Fibroblast of gingiva (primary cell): Measurements from ENCODE around the gene NINL.
"Not testable (repeated sequence)": the region's sequence is repeated elsewhere in the genome, so short reads cannot be mapped to it uniquely, and the experiment has no call there.

ENCODE experiments used
- DNase-seq: peaks from one replicate; pipeline ENCODE4 v3.0.0-alpha.2; 2011; ENCODE audit warnings: low read depth

Gene NINL

DNA sequence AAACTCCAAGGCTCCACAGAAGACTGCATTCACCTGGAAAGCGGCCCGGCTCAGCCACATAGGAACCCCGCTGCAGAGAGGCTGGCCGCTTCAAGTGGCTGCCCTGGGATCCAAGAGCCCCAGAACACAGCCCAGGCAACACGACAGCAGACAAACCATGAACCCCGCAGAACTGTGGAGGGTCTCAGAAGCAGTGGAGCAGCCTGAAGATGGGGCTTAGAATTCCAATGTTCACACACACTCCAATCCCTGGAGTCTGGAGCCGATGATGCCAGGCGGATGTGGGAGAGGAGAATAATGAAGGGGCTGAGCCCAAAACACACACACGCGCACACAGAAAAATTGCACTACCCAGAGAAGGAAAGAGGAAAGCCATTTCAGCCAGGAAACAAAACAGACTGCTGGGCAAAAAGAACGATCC is 52.4 kb downstream of the NINL start:
- no peak for DNase-seq

DNA sequence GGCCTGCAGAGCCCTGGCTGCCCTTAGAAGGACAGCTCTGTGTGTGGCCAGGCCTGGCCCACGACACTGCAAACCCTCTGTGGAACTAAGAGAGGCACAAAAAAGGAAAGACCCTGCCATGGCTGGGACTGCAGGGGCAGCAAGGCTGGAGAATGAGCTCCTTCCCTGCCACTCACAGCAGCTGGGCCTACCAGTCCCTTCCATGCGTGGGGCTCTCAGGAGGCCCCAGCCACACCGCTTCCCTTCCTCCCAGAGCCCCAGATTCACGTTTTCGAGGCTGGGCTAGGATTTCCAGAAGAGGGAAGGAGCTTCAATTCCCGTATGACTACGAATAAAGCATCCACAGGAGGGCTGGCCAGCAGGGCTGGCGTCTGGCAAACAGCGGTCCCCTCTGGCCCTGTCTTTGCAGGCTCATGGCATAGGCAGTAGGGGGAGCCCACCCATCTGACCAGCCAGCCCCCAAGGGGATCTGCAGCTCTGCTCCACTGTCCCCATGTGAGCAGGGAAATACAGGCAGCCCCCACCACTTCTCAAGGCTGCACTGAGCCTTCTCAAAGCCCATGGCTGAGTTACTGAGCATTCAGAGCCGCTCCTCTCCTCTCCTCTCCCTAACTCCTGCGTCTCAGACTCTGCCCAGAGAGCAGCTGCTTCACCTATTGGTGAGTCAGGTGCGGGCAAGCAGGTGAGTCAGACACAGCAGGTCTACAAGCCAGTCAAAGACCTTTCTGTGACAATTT is 53.1 kb downstream of the NINL start:
- no peak for DNase-seq

DNA sequence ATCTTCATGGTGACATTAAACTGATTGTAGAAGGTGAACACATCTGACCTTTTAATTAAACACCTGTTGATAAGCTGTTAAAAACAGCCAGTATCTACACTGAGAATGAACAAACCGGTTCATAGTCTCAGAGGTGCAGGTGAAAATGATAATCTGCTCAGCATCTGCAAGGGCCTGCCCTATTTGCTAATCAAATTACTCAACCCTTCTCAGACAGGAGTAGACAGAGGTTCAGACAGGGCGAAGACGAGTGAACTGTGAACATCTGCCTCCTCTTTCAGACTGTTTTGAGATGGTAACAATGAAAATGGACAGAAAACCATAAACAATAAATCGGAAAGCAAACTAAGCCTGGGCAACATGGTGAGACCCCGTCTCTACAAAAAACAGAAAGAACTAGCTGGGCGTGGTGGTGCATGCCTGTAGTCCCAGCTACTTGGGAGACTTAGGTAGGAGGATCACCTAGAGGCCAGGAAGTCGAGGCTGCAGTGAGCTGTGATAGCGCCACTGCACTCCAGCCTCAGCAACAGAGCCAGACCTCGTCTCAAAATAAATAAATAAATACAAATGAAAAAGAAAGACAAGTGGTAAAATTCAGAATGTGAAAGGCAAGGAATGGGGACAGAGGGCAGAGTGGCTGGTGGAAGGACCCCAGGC is 55.9 kb downstream of the NINL start:
- no peak for DNase-seq

DNA sequence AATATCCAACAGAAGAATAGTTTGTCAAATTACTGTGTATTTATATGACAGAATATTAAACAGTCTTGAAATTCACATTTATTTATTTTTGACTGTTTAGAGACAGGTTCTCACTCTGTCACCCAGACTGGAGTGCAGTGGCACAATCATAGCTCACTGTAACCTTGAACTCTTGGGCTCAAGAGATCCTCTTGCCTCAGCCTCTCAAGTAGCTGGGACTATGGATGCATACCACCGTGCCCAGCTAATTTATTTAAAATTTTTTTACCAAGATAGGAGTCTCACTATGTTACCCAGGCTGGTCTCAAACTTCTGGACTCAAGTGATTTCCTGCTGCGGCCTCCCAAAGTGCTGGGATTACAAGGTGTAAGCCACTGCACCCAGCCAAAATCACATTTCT is 57.4 kb downstream of the NINL start:
- DNase-seq = no peak

DNA sequence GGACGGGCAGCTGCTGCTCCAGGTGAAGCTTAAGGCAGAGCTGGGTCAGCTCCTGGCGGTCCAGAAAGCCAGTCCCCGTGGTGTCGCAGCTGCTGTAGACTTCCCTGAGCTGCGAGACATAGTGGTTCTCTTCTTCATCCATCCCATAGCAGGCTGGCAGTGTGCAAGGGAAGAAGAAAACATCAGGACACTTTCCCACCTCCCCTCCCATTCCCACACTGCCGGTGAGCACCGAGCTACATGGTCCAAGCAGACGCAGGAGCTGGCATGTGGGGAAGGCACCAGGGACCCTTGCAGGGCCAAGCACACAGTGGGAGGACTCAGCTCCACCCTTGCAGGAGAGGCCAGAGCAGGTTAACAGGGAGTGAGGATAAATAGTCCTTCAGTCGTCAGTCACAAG is 58.9 kb downstream of the NINL start:
- no peak for DNase-seq

DNA sequence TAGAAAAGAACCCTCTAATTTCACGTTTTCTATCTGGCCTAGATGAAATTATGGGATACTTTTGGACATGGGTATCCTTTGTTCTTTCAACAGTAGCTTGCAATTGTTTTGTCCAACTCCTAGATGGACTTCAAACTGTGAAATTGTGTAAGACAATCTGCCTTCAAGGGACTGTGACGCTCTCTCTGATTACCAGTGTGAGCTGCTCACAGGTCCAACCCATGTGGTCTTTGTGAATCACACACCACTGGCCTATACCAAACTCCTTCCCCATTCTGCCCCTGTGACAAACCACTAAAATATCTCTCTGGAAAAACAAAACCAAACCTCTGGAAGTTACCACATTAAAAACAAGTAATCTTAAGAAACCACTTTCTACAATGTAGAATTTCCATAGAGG is 59.5 kb downstream of the NINL start:
- DNase-seq = peak; percentile 97

DNA sequence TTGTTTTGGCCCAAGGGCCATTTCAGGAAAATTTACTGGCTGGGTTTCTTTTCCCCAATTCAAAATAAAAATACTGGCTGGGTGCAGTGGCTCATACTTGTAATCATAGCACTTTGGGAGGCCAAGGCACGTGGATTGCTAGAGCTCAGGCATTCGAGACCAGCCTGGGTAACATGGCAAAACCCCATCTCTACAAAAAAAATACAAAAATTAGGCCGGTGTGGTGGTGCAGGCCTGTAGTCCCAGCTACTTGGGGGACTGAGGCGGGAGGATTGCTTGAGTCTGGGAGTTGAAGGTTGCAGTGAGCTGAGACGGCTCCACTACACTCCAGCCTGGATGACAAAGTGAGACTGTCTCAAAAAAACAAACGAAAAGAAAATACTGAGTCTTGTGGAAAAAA is 60.0 kb downstream of the NINL start:
- no peak for DNase-seq

DNA sequence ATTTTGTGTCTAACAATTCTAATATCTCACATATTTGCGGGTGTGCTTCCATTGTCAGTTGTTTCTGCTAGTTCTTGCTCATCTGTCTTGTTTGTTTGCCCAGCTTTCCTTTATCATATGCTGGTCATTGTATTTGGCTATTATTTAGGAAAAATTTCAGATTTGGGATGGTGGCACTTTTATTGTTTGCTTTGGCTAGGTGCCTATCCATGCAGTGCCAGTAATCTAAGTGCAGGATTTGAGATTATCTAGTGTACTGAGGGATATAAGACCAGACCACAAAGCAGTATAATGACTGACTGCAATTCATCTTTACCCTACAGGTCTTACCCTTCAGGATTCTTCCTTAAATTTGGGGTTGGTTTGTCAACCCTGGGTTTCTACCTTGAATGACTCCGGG is 63.9 kb downstream of the NINL start:
- no peak for DNase-seq

DNA sequence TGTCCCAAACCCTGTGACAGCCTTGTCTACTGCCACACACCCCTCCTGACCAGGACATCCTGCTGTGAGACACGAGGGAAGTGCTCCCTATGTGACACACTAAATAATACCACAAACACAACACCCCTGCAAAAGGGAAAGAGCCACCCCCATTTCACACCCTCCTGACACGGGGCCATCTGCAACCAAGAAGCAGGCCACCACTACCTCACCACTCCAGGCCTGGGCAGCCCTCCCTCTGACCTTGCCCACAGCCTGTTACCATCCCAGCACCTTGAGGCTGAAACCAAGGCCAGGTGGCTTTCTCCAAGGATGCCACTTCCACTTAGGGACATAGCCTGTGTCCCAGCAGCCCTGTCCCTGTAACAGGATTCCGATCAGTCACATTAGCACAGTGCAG is 68.2 kb downstream of the NINL start:
- DNase-seq = no peak

DNA sequence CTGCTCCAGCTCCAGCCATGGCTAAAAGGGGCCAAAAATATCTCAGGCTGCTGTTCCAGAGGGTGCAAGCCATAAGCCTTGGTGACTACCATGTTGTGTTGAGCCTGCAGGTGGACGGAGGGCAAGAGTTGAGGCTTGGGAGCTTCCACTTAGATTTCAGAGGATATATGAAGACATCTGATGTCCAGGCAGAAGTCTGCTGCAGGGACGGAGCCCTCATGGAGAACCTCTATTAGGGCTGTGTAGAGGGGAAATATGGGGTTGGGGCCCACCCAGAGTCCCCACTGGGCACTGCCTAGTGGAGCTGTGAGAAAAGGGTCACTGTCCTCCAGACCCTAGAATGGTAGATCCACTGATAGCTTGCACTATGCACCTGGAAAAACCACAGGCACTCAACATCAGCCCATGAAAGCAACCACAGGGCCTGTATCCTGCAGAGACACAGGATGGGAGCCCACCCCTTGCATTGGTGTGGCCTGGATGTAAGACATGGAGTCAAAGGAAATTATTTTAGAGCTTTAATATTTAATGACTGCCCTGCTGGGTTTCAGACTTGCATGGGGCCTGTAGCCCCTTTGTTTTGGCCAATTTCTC is 70.5 kb downstream of the NINL start:
- no peak for DNase-seq

DNA sequence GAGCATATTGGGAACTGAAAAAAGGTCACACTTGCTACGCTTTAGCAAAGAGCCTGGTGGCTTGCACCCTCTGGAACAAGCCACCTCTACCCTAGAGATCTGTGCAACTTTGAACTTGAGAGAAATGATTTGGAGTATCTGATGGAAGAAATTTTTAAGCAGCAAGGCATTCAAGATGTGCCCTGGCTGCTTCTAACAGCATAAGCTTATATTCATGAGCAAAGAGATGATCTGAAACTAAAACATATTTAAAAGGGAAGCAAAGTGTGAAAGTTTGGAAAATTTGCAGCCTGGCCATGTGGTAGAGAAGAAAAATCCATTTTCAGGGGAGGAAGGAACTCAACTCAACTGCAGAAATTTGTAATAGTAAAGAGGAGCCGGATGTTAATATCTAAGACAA is 71.1 kb downstream of the NINL start:
- DNase-seq = no peak

DNA sequence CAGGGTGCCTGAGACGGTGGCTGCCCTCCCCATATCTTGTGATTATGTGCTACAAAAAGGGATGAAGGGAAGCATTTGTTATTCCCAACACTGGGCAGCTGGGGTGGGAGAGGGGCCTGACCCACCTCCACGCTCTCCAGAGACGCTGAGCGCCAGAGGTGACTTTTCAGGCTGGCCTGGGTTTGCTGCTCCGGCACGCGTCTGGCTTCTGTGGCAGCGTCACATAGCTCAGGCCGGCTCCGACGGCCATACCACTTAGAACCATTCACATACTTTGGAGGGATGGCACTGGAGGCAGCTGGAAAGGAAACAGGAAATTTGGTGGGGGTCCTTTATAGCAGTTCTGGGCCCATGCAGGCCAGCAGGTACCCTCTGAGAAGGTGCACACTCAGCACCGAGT is 72.6 kb downstream of the NINL start:
- no peak for DNase-seq

DNA sequence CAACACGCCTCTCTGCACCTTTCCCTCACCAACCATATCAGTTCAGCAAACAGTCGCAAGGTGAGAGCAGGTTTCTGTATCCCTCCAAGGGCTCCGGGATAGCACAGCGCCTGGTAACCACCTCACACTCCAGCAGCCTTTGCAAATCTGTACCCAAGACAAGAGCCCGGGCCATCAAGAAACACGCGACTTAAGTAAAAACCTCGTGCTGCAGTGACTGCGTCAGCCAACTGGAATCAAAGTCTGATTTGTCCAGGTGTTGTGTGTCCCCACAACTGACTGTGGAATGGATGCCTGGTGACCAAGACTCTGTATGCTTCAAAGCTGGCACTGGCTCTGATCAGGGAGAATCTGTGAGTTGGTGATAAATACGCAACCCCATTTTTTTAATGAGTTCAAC is 74.1 kb downstream of the NINL start:
- DNase-seq = no peak

DNA sequence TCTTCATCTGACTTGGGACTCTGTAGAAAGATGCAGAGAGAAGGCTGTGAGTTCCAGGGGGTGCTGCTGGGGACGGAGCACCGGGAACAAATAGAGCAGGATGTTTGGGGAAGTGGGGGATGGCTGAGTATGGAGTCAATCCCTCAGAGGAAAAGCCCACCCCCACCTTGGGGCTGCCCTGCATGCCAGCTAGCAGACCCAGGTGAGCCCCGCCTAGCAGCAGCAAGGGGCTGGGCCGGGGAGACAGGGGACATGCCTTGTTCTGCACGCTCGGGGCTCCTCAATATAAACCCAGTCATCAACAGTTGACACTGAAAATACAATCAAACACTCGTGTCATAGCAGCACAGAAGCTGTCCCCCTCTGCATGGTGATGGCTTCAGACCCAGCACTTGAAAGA is 74.6 kb downstream of the NINL start:
- no peak for DNase-seq

DNA sequence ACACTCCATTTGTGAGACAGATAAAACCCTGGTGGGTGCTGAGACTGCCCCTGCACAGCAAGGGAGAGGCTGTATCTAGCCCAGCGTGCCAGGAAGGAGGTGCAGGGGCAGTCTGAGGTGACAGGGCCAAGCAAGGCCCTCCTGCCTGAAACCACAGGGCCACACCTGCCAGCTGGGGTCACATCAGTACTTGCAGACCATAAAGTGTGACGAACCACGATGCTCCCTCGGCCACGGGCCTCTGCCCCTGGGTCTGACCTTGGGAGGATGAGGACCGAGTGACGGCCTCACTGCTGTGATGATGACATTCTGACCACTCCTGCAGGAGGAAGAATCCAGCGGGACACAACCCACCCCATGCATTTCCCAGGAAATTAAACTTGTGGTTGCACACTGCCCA is 75.1 kb downstream of the NINL start:
- DNase-seq = no peak

DNA sequence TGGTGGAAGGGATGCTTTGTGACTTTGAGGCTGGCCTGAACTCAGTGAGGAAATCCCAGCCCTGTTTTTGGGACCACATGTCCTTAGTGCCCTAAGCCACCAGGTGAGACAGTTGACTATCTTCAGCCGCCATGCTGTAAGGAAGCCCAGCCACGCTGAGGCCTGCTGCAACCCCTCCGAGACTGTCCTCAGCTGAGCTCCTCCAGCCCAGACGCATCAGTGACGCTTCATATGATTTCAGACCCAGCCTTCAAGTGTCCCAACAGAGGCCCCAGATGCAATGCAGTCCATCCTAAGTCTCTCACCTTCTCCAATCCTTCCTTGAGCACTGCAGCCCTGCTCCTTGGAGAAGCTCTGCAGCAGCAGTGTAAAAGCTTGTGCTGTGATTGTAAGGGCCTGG is 76.2 kb downstream of the NINL start:
- DNase-seq = no peak

DNA sequence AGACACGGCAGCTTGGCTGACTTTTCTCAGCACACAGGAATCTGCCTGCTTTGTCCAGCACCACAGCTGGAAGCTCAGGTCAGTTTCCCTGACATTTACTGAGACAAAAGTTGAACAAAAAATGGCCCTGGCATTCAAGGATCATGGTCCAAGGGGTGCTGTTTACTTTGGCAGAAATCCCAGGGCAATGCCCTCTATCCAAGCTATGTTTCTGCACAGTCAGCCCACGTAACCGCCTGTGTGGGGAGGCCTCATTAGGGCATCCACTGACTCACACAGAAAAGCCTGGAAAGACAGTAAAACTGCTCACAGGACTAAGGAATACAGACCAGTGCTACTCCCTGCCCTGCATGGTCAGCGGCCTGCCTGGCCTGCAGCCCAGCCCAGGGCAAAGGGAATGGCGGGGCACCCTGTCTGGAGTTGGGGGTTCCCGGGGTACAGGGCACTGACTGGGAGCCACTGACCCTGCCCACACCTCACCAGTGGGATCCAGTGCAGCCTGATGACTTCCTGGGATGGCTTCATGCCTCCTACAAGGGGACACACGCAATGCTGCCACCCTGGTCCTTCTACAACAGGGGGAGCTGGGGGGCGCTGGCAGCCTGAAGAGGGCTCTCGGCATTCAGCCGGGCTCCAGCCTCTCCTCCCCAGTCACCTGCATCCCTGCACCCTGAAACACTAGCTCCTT is 77.1 kb downstream of the NINL start:
- DNase-seq = peak; percentile 90

DNA sequence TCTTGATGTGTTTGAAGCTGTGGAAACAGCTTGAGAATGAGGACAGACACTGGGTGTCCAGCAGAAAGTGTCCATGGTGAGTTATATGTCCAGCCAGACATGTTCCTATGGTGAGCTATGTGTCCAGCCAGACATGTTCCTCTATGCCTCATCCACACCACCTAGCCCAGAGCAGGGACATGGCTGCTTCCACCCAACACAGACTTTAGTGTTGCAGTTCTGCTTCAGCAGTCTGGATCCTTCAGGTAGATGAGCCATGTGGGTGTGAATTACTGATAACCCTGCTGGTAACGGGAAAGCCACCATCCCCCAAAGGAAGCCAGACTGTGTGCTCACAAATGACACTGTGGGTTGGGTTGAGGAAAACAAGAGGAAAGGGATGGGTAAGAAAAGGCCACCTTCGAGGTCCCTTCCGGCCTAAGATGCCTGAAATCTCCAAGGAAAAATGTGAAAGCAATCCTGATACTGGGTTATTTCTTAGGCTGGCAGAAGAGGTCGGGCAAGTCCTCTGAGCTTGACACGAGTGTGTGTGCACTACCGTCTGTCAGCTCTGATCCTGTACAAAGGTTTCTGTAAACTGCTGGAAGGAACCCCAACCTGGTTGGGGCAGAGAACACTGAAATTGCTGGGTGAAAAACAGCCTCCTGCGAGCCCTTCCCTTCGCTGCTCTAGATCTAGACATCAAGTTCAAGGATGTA is 77.8 kb downstream of the NINL start:
- DNase-seq = no peak

DNA sequence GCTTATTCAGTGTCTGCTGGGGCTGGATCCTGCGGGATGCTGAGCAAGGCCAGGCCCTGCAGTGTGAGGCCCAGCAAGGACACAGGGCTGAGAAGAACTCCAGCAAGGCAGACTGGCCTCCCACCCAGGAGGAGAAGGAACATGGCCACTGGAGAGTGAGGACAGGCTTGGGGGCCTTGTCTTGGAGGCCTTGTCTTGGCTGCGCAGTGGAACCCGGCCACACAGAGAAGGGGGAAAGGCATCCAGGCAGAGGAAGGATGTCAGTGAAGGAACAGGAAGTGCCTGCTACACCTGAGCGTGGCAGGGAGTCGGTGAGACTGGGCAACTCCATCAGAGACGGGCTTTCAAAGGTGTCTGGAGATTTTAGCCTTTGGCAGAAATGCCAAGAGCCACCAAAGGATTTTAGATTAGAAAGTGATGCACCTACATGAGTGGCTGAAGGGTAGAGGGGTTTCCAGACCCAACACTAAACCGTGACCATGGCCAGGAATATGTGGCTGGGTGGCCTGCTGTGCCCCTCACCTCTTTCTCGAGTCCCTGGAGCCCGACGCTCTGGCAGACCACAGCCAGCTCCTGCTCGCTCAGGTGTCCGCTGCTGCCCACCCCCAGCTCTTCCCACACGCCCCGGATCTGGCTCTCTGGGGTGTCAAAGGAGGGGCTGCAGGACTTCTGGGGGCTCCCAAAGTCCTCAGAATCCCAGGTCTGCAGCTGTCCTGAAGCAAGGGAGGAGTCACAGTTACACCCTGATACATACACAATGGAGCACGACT is 80.8 kb downstream of the NINL start:
- DNase-seq = no peak

DNA sequence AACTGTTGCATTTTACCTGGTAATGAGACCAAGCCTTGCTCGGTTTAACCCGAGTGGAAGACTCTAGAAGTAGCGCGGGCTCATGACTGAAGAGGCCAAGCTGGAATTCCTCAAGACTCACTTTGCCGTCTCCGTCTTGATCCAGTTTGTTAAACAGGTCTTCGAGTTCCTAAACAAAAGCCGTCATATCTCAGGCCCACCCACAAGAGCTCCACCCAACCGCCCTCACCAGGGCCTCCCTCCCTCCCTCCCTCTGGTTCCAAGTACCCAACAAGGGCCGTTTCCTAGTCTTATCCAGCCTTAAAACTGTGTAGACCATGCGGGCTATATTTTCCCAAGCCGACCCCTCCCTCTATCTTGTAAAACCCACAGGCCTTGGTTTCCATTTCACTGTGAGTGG is 81.4 kb downstream of the NINL start:
- no peak for DNase-seq

DNA sequence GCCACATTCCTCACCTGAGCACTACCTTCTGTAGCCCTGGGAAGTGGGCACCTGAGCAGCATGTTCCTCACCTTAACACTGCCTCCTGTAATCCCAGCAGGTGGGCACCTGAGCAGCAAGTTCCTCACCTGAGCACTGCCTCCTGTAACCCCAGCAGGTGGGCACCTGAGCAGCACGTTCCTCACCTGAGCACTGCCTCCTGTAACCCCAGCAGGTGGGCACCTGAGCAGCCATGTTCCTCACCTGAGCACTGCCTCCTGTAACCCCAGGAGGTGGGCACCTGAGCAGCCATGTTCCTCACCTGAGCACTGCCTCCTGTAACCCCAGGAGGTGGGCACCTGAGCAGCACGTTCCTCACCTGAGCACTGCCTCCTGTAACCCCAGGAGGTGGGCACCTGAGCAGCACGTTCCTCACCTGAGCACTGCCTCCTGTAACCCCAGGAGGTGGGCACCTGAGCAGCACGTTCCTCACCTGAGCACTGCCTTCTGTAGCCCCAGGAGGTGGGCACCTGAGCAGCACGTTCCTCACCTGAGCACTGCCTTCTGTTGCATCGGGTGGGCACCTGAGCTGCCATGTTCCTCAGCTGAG is 82.2 kb downstream of the NINL start:
- not testable (repeated sequence) for DNase-seq
